ENCODE measurements around the gene PDHX. TPM values are rescaled to one million over a fixed set of nuclear protein-coding genes. Genes with fewer than 3 reads are reported as not detected.

The PDHX gene
- total and polyA plus RNA-seq, 10 of the 15 experiments (the other 5 are each of a cell fraction or from before 2014, with no cell fraction given) = 14.5 to 41.9 (median 28.0) TPM

DNA sequence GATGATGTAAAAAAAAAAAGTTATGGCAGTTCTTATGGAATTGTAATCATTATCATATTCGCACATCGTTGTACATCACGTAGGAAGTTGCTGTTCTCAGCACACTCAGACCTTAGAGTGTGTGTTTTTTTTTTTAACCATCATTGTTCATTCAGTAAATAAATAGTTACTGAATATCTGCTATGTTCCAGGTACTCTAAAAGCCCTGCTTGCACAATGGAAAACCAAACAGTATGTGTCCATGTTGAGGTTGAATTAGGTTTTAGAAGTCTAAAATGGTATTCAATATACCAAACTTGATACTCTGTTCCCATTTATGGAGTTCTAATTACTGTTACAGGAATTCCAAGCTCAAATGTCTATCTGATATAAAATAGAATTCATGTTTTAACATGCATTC lies 41.2 kb downstream of the PDHX start:
- BruUV-seq (replicated peaks) = no TSS peak
- ChIA-PET POLR2A (no interaction called here), SMC1A (ENCODE audit: uncharacterized antibody, unreplicated experiment) (interaction anchor here (1.3 to 1.7 kb wide), 3 partner anchors 13 kb away, joined by 3 to 4 read pairs (median 3); no protein-coding TSS in a partner anchor), CTCF (no interaction called here), RAD21 (ENCODE audit: unreplicated experiment) (no interaction called here)
- H3K9me3 ChIP-seq (replicated peaks; ENCODE audit: control insufficient read depth, insufficient read depth, low read length) = no peaks in the 10 kb centered on the region
- DNase-seq (ENCODE audit: low read depth, low spot score) (no peak), FAIRE-seq (no peak), ATAC-seq (no peak)
- H4K20me1 ChIP-seq (ENCODE audit: control insufficient read depth, insufficient read depth) = no peaks in the 10 kb centered on the region
- no peak overlapping the region for H3K4me2 ChIP-seq (ENCODE audit: control insufficient read depth, insufficient read depth)
- intact Hi-C loops (cut with micrococcal nuclease; ENCODE audit: unreplicated experiment) (no loop called here), in situ Hi-C loops (cut with MboI) (no loop called here)
- 98% methylated on average over 3 of the region's 3 CpGs for WGBS (ENCODE audit: insufficient coverage, insufficient replicate concordance, low lambda C conversion rate, missing lambda C conversion rate)
- H3K36me3 ChIP-seq (ENCODE audit: control insufficient read depth in 2 of 2, insufficient read depth in 2 of 2, low read length in 1 of 2) = peaks cover 0 to 7% of the 10 kb centered on the region in 2 experiments; a peak in 1 of 4 replicates
- H3K27me3 ChIP-seq (replicated peaks in 1 of 2; ENCODE audit: control insufficient read depth in 2 of 2, insufficient read depth in 2 of 2, low read length in 1 of 2) = no peaks in the 10 kb centered on the region
- H3K4me3 ChIP-seq = no peak overlapping the region
- H3K4me1 ChIP-seq (ENCODE audit: control insufficient read depth, insufficient read depth, low read length) = no peaks in the 10 kb centered on the region
- no peaks in the 10 kb centered on the region for H3K79me2 ChIP-seq (ENCODE audit: control insufficient read depth, insufficient read depth, low read length)
- H3K9ac ChIP-seq (ENCODE audit: control insufficient read depth, insufficient read depth, low read length) = no peak overlapping the region
- no peak overlapping the region for H3K27ac ChIP-seq (ENCODE audit: control insufficient read depth, insufficient read depth)
- no peak overlapping the region for H2AFZ ChIP-seq (ENCODE audit: control insufficient read depth, low read depth, low read length)
- TF ChIP-seq TAF1 (IDR thresholded peaks at IDR 0.05; ENCODE audit: borderline replicate concordance, low read depth, low read length) (no peak), ZNF384 (IDR thresholded peaks at IDR 0.05; ENCODE audit: borderline replicate concordance, low read depth, low read length) (no peak), KDM1A (IDR thresholded peaks at IDR 0.05; ENCODE audit: borderline replicate concordance) (no peak), SMAD1 (IDR thresholded peaks at IDR 0.05; ENCODE audit: low read depth, partially characterized antibody) (no peak), RAD21 (IDR thresholded peaks at IDR 0.05; ENCODE audit: insufficient read depth, low read depth, low read length) (no peak), BHLHE40 (IDR thresholded peaks at IDR 0.05; ENCODE audit: borderline replicate concordance in 1 of 2, low read depth in 2 of 2, low read length in 1 of 2) (no peak), SUPT20H (IDR thresholded peaks at IDR 0.05; ENCODE audit: borderline replicate concordance, control insufficient read depth, low read depth, low read length) (no peak), CREM (IDR thresholded peaks at IDR 0.05; ENCODE audit: low read depth) (no peak)
- TF ChIP-seq, protein P1, sequence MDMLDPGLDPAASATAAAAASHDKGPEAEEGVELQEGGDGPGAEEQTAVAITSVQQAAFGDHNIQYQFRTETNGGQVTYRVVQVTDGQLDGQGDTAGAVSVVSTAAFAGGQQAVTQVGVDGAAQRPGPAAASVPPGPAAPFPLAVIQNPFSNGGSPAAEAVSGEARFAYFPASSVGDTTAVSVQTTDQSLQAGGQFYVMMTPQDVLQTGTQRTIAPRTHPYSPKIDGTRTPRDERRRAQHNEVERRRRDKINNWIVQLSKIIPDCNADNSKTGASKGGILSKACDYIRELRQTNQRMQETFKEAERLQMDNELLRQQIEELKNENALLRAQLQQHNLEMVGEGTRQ (IDR thresholded peaks at IDR 0.05; ENCODE audit: borderline replicate concordance, low read depth, low read length) = no peak
- TF ChIP-seq, protein P2, sequence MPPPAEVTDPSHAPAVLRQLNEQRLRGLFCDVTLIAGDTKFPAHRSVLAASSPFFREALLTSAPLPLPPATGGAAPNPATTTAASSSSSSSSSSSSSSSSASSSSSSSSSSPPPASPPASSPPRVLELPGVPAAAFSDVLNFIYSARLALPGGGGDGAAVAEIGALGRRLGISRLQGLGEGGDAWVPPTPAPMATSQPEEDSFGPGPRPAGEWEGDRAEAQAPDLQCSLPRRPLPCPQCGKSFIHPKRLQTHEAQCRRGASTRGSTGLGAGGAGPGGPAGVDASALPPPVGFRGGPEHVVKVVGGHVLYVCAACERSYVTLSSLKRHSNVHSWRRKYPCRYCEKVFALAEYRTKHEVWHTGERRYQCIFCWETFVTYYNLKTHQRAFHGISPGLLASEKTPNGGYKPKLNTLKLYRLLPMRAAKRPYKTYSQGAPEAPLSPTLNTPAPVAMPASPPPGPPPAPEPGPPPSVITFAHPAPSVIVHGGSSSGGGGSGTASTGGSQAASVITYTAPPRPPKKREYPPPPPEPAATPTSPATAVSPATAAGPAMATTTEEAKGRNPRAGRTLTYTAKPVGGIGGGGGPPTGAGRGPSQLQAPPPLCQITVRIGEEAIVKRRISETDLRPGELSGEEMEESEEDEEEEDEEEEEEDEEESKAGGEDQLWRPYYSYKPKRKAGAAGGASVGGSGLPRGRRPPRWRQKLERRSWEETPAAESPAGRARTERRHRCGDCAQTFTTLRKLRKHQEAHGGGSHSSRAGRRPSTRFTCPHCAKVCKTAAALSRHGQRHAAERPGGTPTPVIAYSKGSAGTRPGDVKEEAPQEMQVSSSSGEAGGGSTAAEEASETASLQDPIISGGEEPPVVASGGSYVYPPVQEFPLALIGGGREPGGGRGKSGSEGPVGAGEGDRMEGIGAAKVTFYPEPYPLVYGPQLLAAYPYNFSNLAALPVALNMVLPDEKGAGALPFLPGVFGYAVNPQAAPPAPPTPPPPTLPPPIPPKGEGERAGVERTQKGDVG (CRISPR knock-in tag; IDR thresholded peaks at IDR 0.05) = no peak
- TF ChIP-seq, protein P3, sequence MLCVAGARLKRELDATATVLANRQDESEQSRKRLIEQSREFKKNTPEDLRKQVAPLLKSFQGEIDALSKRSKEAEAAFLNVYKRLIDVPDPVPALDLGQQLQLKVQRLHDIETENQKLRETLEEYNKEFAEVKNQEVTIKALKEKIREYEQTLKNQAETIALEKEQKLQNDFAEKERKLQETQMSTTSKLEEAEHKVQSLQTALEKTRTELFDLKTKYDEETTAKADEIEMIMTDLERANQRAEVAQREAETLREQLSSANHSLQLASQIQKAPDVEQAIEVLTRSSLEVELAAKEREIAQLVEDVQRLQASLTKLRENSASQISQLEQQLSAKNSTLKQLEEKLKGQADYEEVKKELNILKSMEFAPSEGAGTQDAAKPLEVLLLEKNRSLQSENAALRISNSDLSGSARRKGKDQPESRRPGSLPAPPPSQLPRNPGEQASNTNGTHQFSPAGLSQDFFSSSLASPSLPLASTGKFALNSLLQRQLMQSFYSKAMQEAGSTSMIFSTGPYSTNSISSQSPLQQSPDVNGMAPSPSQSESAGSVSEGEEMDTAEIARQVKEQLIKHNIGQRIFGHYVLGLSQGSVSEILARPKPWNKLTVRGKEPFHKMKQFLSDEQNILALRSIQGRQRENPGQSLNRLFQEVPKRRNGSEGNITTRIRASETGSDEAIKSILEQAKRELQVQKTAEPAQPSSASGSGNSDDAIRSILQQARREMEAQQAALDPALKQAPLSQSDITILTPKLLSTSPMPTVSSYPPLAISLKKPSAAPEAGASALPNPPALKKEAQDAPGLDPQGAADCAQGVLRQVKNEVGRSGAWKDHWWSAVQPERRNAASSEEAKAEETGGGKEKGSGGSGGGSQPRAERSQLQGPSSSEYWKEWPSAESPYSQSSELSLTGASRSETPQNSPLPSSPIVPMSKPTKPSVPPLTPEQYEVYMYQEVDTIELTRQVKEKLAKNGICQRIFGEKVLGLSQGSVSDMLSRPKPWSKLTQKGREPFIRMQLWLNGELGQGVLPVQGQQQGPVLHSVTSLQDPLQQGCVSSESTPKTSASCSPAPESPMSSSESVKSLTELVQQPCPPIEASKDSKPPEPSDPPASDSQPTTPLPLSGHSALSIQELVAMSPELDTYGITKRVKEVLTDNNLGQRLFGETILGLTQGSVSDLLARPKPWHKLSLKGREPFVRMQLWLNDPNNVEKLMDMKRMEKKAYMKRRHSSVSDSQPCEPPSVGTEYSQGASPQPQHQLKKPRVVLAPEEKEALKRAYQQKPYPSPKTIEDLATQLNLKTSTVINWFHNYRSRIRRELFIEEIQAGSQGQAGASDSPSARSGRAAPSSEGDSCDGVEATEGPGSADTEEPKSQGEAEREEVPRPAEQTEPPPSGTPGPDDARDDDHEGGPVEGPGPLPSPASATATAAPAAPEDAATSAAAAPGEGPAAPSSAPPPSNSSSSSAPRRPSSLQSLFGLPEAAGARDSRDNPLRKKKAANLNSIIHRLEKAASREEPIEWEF (IDR thresholded peaks at IDR 0.05; ENCODE audit: insufficient replicate concordance, low read depth, low read length) = no peak

Measured in GM12878 (cell line).